HepG2 (cell line): Measurements from ENCODE around the gene ZNF174. TPM values are rescaled to one million over a fixed set of nuclear protein-coding genes. Genes with fewer than 3 reads are reported as not detected.

Experiments used
- CEBPG ChIP-seq: IDR thresholded peaks from 2 replicates; pipeline ENCODE4 v1.6.1; 2016
- EP300 ChIP-seq, 3 experiments: sonication (generic) in 1 of 3; formaldehyde crosslinking in 1 of 3; IDR thresholded peaks; 2 replicates each; pipeline versions ENCODE4 v1.5.1 to v1.6.1; 2011 to 2020; ENCODE audit warnings: low read depth in 2 of 3, low read length in 2 of 3, borderline replicate concordance in 1 of 3, improper control_type of control experiment in 1 of 3, mild to moderate bottlenecking in 1 of 3, missing genetic modification reagents in 1 of 3, moderate library complexity in 1 of 3
- FOXK2 ChIP-seq: fragments of 450-650 bp; IDR thresholded peaks from 2 replicates; pipeline ENCODE4 v1.6.1; 2016
- FOXP1 ChIP-seq, 2 experiments: fragments of 450-650 bp in 1 of 2; IDR thresholded peaks; 2 replicates each; pipeline ENCODE4 v1.6.1; 2017 to 2018; ENCODE audit warnings: antibody characterized with exemption in 1 of 2
- KLF16 ChIP-seq, 2 experiments: sonication (generic) in 1 of 2; formaldehyde crosslinking in 1 of 2; IDR thresholded peaks; 2 replicates each; pipeline versions ENCODE4 v1.6.1 to v1.8.0; 2016 to 2023; ENCODE audit warnings: missing genetic modification reagents in 2 of 2, missing compliant biosample characterization in 1 of 2
- NFKB2 ChIP-seq: sonication (generic); formaldehyde crosslinking; IDR thresholded peaks from 2 replicates; pipeline ENCODE4 v1.4.0; 2020; ENCODE audit warnings: missing genetic modification reagents, borderline replicate concordance
- SAP130 ChIP-seq: IDR thresholded peaks from 2 replicates; pipeline ENCODE4 v1.6.1; 2016; ENCODE audit warnings: low read depth
- THAP11 ChIP-seq: IDR thresholded peaks from 2 replicates; pipeline ENCODE4 v1.6.1; 2016; ENCODE audit warnings: missing biosample characterization, missing genetic modification reagents
- ZMAT3 ChIP-seq: sonication (generic); formaldehyde crosslinking; conservative IDR thresholded peaks from 2 replicates; pipeline ENCODE4 v1.7.0; 2021; ENCODE audit warnings: missing genetic modification reagents
- ZNF10 ChIP-seq: sonication (generic); formaldehyde crosslinking; IDR thresholded peaks from 2 replicates; pipeline ENCODE4 v1.4.0; 2020; ENCODE audit warnings: mild to moderate bottlenecking, low read depth, missing genetic modification reagents, borderline replicate concordance
- ZNF263 ChIP-seq: sonication (generic); formaldehyde crosslinking; IDR thresholded peaks from 2 replicates; pipeline ENCODE4 v1.4.0; 2020; ENCODE audit warnings: missing genetic modification reagents
- polyA plus RNA-seq, 8 experiments: library from polyadenylated mRNA; depleted of rRNA in 3 of 8; stranded (reverse) in 7 of 8; unstranded in 1 of 8; fragments of >200 nt; fragmentation: Illumina TruSeq in 4 of 8; extraction: Trizol in 4 of 8; gene quantifications; 2 replicates each; pipeline versions ENCODE4 v1.2.1 to v1.2.3, GENCODE V29; 2011 to 2016; ENCODE audit warnings: low read depth in 4 of 8, missing spikeins in 1 of 8, mixed read lengths in 1 of 8; ENCODE audit not compliant: insufficient read depth in 1 of 8
- total RNA-seq, 5 experiments: library from RNA; depleted of rRNA; stranded (reverse); fragments of >200 nt; fragmentation: Illumina TruSeq; extraction: Trizol; gene quantifications; 2 replicates each; pipeline ENCODE4 v1.2.3, GENCODE V29; 2016; ENCODE audit warnings: low read depth in 1 of 5
- TF ChIP-seq, protein P1 (sequence below): IDR thresholded peaks from 2 replicates; pipeline ENCODE4 v1.4.0; 2020; ENCODE audit warnings: mild to moderate bottlenecking, missing genetic modification reagents
- TF ChIP-seq, protein P2 (sequence below): sonication (generic); formaldehyde crosslinking; IDR thresholded peaks from 2 replicates; pipeline ENCODE4 v1.5.0; 2020; ENCODE audit warnings: mild to moderate bottlenecking, missing genetic modification reagents, moderate library complexity
- TF ChIP-seq, protein P3 (sequence below): sonication (generic); formaldehyde crosslinking; IDR thresholded peaks from 2 replicates; pipeline ENCODE4 v1.4.0; 2020; ENCODE audit warnings: mild to moderate bottlenecking, low read depth, missing genetic modification reagents
- TF ChIP-seq, protein P4 (sequence below): sonication (generic); formaldehyde crosslinking; IDR thresholded peaks from 2 replicates; pipeline ENCODE4 v1.5.0; 2020; ENCODE audit warnings: mild to moderate bottlenecking, missing genetic modification reagents, borderline replicate concordance
- TF ChIP-seq, protein P5 (sequence below): sonication (generic); formaldehyde crosslinking; IDR thresholded peaks from 2 replicates; pipeline ENCODE4 v1.8.0; 2022; ENCODE audit warnings: low read depth, missing genetic modification reagents

The ZNF174 gene
- total and polyA plus RNA-seq, 2 of the 13 experiments (the other 11 are each of a cell fraction or from before 2014, with no cell fraction given) = 8.3 to 10.6 TPM

DNA sequence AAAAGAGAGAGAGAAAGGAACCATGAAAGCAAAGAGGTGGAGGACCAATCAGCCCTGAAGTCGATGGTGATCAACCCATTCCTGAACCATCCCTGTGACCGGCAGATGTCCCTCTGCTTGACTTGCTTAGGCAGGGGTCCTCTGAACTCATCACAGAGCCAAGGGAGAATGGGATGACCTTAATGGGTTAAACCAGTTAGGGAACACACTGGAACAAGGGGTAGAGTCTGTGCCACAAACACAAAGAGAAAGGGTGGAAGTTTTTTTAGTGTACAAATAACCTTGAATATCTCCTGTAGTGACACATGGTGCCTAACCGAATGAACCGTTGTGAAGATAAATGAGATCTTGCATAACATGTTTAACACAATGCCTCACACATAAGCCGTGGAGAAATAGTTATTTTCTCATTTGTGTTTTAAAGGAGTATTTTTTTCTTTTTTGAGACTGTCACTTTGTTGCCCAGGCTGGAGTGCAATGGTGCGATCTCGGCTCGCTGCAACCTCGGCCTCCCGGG, 53.7 kb downstream of the ZNF174 start (continued):
- TF ChIP-seq, protein P1, sequence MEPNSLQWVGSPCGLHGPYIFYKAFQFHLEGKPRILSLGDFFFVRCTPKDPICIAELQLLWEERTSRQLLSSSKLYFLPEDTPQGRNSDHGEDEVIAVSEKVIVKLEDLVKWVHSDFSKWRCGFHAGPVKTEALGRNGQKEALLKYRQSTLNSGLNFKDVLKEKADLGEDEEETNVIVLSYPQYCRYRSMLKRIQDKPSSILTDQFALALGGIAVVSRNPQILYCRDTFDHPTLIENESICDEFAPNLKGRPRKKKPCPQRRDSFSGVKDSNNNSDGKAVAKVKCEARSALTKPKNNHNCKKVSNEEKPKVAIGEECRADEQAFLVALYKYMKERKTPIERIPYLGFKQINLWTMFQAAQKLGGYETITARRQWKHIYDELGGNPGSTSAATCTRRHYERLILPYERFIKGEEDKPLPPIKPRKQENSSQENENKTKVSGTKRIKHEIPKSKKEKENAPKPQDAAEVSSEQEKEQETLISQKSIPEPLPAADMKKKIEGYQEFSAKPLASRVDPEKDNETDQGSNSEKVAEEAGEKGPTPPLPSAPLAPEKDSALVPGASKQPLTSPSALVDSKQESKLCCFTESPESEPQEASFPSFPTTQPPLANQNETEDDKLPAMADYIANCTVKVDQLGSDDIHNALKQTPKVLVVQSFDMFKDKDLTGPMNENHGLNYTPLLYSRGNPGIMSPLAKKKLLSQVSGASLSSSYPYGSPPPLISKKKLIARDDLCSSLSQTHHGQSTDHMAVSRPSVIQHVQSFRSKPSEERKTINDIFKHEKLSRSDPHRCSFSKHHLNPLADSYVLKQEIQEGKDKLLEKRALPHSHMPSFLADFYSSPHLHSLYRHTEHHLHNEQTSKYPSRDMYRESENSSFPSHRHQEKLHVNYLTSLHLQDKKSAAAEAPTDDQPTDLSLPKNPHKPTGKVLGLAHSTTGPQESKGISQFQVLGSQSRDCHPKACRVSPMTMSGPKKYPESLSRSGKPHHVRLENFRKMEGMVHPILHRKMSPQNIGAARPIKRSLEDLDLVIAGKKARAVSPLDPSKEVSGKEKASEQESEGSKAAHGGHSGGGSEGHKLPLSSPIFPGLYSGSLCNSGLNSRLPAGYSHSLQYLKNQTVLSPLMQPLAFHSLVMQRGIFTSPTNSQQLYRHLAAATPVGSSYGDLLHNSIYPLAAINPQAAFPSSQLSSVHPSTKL = peak; percentile 45; the same call in 1 of the 2 replicates
- no peak for TF ChIP-seq ZNF10 (CRISPR knock-in tag)
- TF ChIP-seq CEBPG (CRISPR knock-in tag) = peak; percentile 66
- no peak for TF ChIP-seq KLF16 (CRISPR knock-in tag; IDR thresholded peaks at IDR 0.05)
- 0 out of 4 replicates have a peak, but pooled peaks of 1 of the 2 experiments have one; percentile 11 for TF ChIP-seq EP300 (IDR thresholded peaks at IDR 0.05; ENCODE audit: low read depth in 2 of 2, low read length in 2 of 2)
- no peak for TF ChIP-seq EP300 (CRISPR knock-in tag; IDR thresholded peaks at IDR 0.05; ENCODE audit: borderline replicate concordance)
- 0 out of 2 replicates have a peak, but pooled peaks have one; percentile 8 for TF ChIP-seq THAP11
- no peak for TF ChIP-seq FOXP1 (IDR thresholded peaks at IDR 0.05)
- TF ChIP-seq FOXP1 (CRISPR knock-in tag; IDR thresholded peaks at IDR 0.05) = no peak
- no peak for TF ChIP-seq NFKB2 (CRISPR knock-in tag)
- TF ChIP-seq, protein P2, sequence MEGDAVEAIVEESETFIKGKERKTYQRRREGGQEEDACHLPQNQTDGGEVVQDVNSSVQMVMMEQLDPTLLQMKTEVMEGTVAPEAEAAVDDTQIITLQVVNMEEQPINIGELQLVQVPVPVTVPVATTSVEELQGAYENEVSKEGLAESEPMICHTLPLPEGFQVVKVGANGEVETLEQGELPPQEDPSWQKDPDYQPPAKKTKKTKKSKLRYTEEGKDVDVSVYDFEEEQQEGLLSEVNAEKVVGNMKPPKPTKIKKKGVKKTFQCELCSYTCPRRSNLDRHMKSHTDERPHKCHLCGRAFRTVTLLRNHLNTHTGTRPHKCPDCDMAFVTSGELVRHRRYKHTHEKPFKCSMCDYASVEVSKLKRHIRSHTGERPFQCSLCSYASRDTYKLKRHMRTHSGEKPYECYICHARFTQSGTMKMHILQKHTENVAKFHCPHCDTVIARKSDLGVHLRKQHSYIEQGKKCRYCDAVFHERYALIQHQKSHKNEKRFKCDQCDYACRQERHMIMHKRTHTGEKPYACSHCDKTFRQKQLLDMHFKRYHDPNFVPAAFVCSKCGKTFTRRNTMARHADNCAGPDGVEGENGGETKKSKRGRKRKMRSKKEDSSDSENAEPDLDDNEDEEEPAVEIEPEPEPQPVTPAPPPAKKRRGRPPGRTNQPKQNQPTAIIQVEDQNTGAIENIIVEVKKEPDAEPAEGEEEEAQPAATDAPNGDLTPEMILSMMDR (CRISPR knock-in tag) = peak; percentile 38
- TF ChIP-seq ZNF263 (CRISPR knock-in tag) = 0 out of 2 replicates have a peak, but pooled peaks have one; percentile 22
- TF ChIP-seq, protein P3, sequence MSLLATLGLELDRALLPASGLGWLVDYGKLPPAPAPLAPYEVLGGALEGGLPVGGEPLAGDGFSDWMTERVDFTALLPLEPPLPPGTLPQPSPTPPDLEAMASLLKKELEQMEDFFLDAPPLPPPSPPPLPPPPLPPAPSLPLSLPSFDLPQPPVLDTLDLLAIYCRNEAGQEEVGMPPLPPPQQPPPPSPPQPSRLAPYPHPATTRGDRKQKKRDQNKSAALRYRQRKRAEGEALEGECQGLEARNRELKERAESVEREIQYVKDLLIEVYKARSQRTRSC (CRISPR knock-in tag) = no peak
- TF ChIP-seq FOXK2 = no peak
- TF ChIP-seq, protein P4, sequence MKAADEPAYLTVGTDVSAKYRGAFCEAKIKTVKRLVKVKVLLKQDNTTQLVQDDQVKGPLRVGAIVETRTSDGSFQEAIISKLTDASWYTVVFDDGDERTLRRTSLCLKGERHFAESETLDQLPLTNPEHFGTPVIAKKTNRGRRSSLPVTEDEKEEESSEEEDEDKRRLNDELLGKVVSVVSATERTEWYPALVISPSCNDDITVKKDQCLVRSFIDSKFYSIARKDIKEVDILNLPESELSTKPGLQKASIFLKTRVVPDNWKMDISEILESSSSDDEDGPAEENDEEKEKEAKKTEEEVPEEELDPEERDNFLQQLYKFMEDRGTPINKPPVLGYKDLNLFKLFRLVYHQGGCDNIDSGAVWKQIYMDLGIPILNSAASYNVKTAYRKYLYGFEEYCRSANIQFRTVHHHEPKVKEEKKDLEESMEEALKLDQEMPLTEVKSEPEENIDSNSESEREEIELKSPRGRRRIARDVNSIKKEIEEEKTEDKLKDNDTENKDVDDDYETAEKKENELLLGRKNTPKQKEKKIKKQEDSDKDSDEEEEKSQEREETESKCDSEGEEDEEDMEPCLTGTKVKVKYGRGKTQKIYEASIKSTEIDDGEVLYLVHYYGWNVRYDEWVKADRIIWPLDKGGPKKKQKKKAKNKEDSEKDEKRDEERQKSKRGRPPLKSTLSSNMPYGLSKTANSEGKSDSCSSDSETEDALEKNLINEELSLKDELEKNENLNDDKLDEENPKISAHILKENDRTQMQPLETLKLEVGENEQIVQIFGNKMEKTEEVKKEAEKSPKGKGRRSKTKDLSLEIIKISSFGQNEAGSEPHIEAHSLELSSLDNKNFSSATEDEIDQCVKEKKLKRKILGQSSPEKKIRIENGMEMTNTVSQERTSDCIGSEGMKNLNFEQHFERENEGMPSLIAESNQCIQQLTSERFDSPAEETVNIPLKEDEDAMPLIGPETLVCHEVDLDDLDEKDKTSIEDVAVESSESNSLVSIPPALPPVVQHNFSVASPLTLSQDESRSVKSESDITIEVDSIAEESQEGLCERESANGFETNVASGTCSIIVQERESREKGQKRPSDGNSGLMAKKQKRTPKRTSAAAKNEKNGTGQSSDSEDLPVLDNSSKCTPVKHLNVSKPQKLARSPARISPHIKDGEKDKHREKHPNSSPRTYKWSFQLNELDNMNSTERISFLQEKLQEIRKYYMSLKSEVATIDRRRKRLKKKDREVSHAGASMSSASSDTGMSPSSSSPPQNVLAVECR (CRISPR knock-in tag) = peak; percentile 11; the same call in 1 of the 2 replicates
- TF ChIP-seq ZMAT3 (CRISPR knock-in tag) = no peak
- TF ChIP-seq, protein P5, sequence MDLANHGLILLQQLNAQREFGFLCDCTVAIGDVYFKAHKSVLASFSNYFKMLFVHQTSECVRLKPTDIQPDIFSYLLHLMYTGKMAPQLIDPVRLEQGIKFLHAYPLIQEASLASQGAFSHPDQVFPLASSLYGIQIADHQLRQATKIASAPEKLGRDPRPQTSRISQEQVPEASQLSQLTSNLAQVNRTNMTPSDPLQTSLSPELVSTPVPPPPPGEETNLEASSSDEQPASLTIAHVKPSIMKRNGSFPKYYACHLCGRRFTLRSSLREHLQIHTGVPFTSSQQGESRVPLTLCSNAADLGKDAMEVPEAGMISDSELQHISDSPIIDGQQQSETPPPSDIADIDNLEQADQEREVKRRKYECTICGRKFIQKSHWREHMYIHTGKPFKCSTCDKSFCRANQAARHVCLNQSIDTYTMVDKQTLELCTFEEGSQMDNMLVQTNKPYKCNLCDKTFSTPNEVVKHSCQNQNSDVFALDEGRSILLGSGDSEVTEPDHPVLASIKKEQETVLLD (CRISPR knock-in tag) = no peak
- peak; percentile 44; the same call in 1 of the 2 replicates for TF ChIP-seq SAP130
